ENCODE measurements around the gene FOSL2. TPM values are rescaled to one million over a fixed set of nuclear protein-coding genes. Genes with fewer than 3 reads are reported as not detected.

Gene FOSL2
- total RNA-seq, 1 donor from 2014 or later: 1.3 TPM

GRCh38 chr2:28453396-28453795 lies 60.7 kb downstream of the FOSL2 start:
- Mint-ChIP-seq H3K27me3 (ENCODE audit: insufficient read depth, low read depth) (peaks cover 10% of the 10 kb centered on the region), H3K4me1 (peaks cover 3% of the 10 kb centered on the region), H3K4me3 (no peak overlapping the region), H3K9me3 (peaks cover 2% of the 10 kb centered on the region), H3K27ac (no peak overlapping the region), H3K36me3 (no peaks in the 10 kb centered on the region)
- H3F3A ChIP-seq (ENCODE audit: low read depth): no peaks in the 10 kb centered on the region
- no peaks in the 10 kb centered on the region for H4K20me1 ChIP-seq (ENCODE audit: low read depth)
- H3K4me2 ChIP-seq: no peak overlapping the region
- no peak overlapping the region for H3K27ac ChIP-seq
- H3K4me3 ChIP-seq: no peak overlapping the region
- no peak overlapping the region for H2AFZ ChIP-seq (replicated peaks)
- H3K9ac ChIP-seq: no peak overlapping the region
- TF ChIP-seq EZH2 (IDR thresholded peaks at IDR 0.05): no peak
- peaks cover 3% of the 10 kb centered on the region for H3K4me1 ChIP-seq
- H3K79me2 ChIP-seq (ENCODE audit: low read depth): no peaks in the 10 kb centered on the region
- no peaks in the 10 kb centered on the region for H3K36me3 ChIP-seq
- no peak for DNase-seq (ENCODE audit: low spot score)
- no peaks in the 10 kb centered on the region for H3K27me3 ChIP-seq
- no peaks in the 10 kb centered on the region for H3K9me3 ChIP-seq (ENCODE audit: low read depth)

- no peak for DNase-seq (ENCODE audit: low spot score)
- peaks cover 3% of the 10 kb centered on the region for H3K4me1 ChIP-seq
- no peaks in the 10 kb centered on the region for H3K27me3 ChIP-seq
- Mint-ChIP-seq H3K9me3 (peaks cover 2% of the 10 kb centered on the region), H3K27me3 (ENCODE audit: insufficient read depth, low read depth) (peaks cover 10% of the 10 kb centered on the region), H3K4me1 (peaks cover 3% of the 10 kb centered on the region), H3K4me3 (no peak overlapping the region), H3K27ac (no peak overlapping the region), H3K36me3 (no peaks in the 10 kb centered on the region)
- no peaks in the 10 kb centered on the region for H3K9me3 ChIP-seq (ENCODE audit: low read depth)
- no peaks in the 10 kb centered on the region for H3F3A ChIP-seq (ENCODE audit: low read depth)
- no peak overlapping the region for H3K27ac ChIP-seq
- H3K4me2 ChIP-seq: no peak overlapping the region
- no peaks in the 10 kb centered on the region for H4K20me1 ChIP-seq (ENCODE audit: low read depth)
- no peaks in the 10 kb centered on the region for H3K36me3 ChIP-seq
- no peaks in the 10 kb centered on the region for H3K79me2 ChIP-seq (ENCODE audit: low read depth)
- H2AFZ ChIP-seq (replicated peaks): no peak overlapping the region
- TF ChIP-seq CTCF (IDR thresholded peaks at IDR 0.05): no peak
- TF ChIP-seq EZH2 (IDR thresholded peaks at IDR 0.05): no peak
- no peak for TF ChIP-seq EZH2phosphoT487 (IDR thresholded peaks at IDR 0.05)
- no peak overlapping the region for H3K4me3 ChIP-seq
- no peak overlapping the region for H3K9ac ChIP-seq
These were observed 61.6 kb downstream of the FOSL2 start for GRCh38 chr2:28454016-28454930.

GRCh38 chr2:28457237-28457636 lies 64.6 kb downstream of the FOSL2 start:
- Mint-ChIP-seq H3K27ac (no peak overlapping the region), H3K9me3 (peaks cover 5% of the 10 kb centered on the region), H3K4me1 (no peaks in the 10 kb centered on the region), H3K4me3 (no peak overlapping the region), H3K36me3 (no peaks in the 10 kb centered on the region), H3K27me3 (ENCODE audit: insufficient read depth, low read depth) (peaks cover 9% of the 10 kb centered on the region)
- Histone ChIP-seq H3K4me2 (no peak overlapping the region), H3K9me3 (ENCODE audit: low read depth) (no peaks in the 10 kb centered on the region), H2AFZ (replicated peaks) (no peak overlapping the region), H3K9ac (no peak overlapping the region), H3F3A (ENCODE audit: low read depth) (no peaks in the 10 kb centered on the region), H3K79me2 (ENCODE audit: low read depth) (no peaks in the 10 kb centered on the region), H3K4me1 (peaks cover under 1% of the 10 kb centered on the region), H4K20me1 (ENCODE audit: low read depth) (no peaks in the 10 kb centered on the region), H3K4me3 (no peak overlapping the region), H3K27ac (no peak overlapping the region), H3K27me3 (no peaks in the 10 kb centered on the region), H3K36me3 (no peaks in the 10 kb centered on the region)
- TF ChIP-seq EZH2phosphoT487 (IDR thresholded peaks at IDR 0.05): no peak
- peak; percentile 19 for TF ChIP-seq CTCF (IDR thresholded peaks at IDR 0.05)
- DNase-seq (ENCODE audit: low spot score): peak; percentile 26

GRCh38 chr2:28461056-28461455 lies 68.4 kb downstream of the FOSL2 start:
- TF ChIP-seq EZH2 (IDR thresholded peaks at IDR 0.05) (no peak), EZH2phosphoT487 (IDR thresholded peaks at IDR 0.05) (no peak), CTCF (IDR thresholded peaks at IDR 0.05) (no peak)
- Histone ChIP-seq H3K4me1 (no peaks in the 10 kb centered on the region), H2AFZ (replicated peaks) (no peak overlapping the region), H3K4me2 (no peak overlapping the region), H3K36me3 (no peaks in the 10 kb centered on the region), H3K9me3 (ENCODE audit: low read depth) (peaks cover 4% of the 10 kb centered on the region), H3K9ac (no peak overlapping the region), H3K4me3 (no peak overlapping the region), H3F3A (ENCODE audit: low read depth) (no peaks in the 10 kb centered on the region), H3K27ac (no peak overlapping the region), H3K79me2 (ENCODE audit: low read depth) (no peaks in the 10 kb centered on the region), H4K20me1 (ENCODE audit: low read depth) (no peaks in the 10 kb centered on the region), H3K27me3 (no peaks in the 10 kb centered on the region)
- Mint-ChIP-seq H3K27me3 (ENCODE audit: insufficient read depth, low read depth) (peaks cover under 1% of the 10 kb centered on the region), H3K27ac (no peak overlapping the region), H3K9me3 (peaks cover 10% of the 10 kb centered on the region), H3K4me3 (no peak overlapping the region), H3K4me1 (no peaks in the 10 kb centered on the region), H3K36me3 (no peaks in the 10 kb centered on the region)
- no peak for DNase-seq (ENCODE audit: low spot score)
